HFF-Myc (cell line): ENCODE measurements around the gene GCH1.

Experiments used
- DNase-seq: peaks from one replicate; pipeline ENCODE4 v3.0.0-alpha.2; 2011; ENCODE audit warnings: low read depth; ENCODE audit errors: extremely low read depth
- H3K4me3 ChIP-seq: replicated peaks from 2 replicates; pipeline ENCODE4 v1.5.1; 2011; ENCODE audit warnings: low read depth, mild to moderate bottlenecking, control low read depth, low read length
- TF ChIP-seq, protein P1 (sequence below): IDR thresholded peaks from 2 replicates; pipeline ENCODE4 v1.5.1; 2012; ENCODE audit warnings: mild to moderate bottlenecking, low read depth, low read length, control low read depth; ENCODE audit errors: missing control alignments

Gene GCH1

DNA sequence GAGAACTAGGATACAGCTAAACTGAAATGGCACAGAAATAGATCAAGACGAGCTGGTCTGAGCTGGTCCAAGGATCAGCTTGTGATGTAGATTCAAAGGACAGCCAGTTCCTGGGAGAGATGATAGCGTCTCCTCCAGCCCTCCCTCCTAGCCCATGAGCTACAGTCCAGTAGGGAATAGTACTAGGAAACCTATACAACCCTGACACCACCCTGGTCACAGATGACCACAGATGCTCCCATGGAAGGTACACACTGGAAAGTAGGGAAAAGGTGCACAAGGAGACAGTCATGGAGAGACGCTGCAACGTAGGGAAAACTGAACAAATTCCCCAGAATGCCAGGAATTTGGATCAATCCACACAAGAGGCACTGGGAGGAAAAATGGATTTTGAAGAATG, 6.9 kb downstream of the GCH1 start:
- H3K4me3 ChIP-seq: no peak overlapping the region
- TF ChIP-seq, protein P1, sequence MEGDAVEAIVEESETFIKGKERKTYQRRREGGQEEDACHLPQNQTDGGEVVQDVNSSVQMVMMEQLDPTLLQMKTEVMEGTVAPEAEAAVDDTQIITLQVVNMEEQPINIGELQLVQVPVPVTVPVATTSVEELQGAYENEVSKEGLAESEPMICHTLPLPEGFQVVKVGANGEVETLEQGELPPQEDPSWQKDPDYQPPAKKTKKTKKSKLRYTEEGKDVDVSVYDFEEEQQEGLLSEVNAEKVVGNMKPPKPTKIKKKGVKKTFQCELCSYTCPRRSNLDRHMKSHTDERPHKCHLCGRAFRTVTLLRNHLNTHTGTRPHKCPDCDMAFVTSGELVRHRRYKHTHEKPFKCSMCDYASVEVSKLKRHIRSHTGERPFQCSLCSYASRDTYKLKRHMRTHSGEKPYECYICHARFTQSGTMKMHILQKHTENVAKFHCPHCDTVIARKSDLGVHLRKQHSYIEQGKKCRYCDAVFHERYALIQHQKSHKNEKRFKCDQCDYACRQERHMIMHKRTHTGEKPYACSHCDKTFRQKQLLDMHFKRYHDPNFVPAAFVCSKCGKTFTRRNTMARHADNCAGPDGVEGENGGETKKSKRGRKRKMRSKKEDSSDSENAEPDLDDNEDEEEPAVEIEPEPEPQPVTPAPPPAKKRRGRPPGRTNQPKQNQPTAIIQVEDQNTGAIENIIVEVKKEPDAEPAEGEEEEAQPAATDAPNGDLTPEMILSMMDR: no peak
- no peak for DNase-seq

DNA sequence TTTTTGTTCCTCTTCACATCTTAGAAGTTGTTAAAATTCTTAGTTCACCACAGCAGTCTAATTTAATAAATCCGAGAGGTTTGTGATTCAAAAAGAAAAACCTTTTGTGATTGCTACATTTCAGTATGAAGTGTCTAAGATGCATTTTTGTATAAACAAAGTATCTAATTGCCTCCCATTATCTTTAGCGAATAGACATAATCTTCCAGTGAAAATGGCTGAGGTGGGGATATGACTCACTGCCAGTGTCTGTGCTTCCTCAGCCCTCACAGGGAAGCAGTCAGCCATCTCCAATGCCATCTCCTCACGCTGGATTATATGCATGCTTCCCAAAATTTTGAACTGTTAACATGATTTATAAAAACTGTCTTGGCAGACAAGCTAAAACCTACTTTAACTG, 7.6 kb downstream of the GCH1 start:
- H3K4me3 ChIP-seq: no peak overlapping the region
- DNase-seq: no peak
- TF ChIP-seq, protein P1: no peak

DNA sequence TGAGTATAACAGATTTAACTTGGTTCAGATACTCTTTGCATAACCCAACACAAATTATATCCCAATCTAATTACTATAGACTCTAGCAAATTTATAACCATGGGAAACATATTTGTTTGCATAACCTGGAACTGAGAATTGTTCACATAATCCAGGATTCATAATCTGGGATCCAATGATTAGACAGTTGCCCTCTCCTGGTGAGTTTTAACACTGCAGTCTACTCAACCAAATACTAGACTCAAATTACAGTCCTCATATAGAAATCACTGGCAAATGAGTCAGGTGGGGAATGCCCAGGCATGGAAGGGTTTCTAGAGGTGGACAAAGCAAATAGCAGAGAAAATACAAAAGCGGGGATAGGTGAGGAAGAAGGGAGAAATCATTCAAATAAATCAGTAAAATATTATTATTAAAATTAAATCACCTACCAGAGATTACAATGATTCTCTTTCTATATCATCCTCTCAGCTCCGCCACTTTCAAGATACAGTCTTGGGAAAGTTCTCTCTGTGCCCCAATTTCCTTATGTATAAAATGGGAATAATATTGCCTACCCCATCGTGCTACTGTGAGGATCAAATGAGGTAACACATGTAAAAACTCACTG, 9.4 kb downstream of the GCH1 start:
- TF ChIP-seq, protein P1: peak; percentile 71
- no peak overlapping the region for H3K4me3 ChIP-seq
- DNase-seq: peak; percentile 61

DNA sequence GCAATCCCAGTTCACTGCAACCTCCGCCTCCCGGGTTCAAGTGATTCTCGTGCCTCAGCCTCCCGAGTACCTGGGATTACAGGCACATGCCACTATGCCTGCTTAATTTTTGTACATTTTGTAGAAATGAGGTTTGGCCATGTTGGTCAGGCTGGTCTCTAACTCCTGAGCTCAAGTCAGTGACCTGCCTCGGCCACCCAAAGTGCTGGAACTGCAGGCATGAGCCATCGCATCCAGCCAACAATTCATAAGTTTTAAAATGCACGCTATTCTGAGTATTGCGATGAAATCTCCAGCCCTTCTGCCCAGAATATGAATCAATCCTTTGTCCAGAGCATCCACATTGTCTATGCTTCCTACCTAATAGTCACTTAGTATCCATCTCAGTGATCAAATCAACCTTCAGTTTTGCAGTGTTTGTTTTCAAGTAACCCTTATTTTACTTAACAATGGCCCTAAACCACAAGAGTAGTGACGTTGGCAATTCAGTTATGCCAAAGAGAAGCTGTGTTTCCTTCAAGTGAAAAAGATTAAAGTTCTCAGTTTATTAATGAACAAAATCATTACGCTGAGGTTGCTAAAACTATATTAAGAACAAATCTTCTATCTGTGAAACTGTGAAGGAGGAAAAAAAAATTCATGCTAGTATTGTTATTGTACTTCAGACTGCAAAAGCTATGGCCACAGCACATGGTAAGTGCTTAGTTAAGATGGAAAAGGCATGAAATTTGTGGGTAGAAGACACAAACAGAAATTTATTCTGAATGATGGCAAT, 11.0 kb downstream of the GCH1 start:
- TF ChIP-seq, protein P1: no peak
- no peak overlapping the region for H3K4me3 ChIP-seq
- DNase-seq: no peak

DNA sequence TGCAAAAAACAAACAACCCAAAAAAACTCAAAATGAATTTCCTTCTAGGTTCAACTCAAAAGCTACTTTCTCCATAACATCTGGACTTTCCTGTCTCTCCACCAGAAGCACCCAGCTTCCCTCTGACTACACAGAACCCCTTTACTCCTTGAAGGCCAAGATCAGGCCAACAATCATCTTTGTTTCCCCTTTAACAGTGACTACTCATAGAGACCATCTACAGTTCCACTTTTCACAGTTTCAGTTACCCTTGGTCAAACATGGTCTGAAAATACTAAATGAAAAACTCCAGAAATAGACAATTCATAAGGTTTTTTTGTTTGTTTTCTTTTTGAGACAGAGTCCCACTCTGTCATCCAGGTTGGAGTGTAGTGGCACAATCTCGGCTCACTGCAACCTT, 11.8 kb downstream of the GCH1 start:
- no peak for DNase-seq
- no peak overlapping the region for H3K4me3 ChIP-seq
- TF ChIP-seq, protein P1: no peak

DNA sequence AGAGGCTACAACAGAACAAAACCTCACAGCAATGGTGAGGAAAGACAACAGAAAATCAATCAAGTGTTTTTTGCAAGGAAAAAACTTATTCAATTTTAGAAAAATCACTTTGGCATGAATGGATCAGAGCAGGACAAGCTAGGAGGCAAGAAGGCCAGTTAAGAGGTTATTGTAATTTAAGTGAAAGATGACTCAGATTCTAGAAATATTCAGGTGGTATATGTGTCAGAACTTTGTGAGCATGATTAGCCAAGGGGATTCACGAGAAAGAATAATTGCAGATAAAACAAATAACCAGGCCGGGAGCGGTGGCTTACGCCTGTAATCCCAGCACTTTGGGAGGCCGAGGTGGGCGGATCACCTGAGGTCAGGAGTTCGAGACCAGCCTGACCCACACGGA, 12.7 kb downstream of the GCH1 start:
- H3K4me3 ChIP-seq: no peak overlapping the region
- TF ChIP-seq, protein P1: no peak
- no peak for DNase-seq

DNA sequence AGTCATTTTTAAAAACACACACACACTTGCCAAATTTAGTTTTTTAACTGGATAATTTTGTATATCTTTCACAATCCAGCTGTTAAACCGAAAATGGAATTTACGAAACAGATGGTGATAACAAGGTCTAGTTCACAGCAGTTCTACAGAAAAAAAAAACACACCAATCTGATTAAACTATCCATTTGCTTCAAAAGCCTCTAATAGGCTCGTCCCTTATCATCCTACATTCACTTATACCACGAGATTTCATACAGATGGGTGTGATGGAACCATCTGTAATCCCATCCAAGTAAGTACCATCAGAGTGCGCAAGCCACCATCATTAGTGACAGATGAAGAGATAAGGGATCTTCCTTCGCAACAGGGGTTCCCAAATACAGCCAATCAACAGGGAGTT, 20.1 kb downstream of the GCH1 start:
- DNase-seq: no peak
- H3K4me3 ChIP-seq: no peak overlapping the region
- TF ChIP-seq, protein P1: no peak
